Stimulated activated CD4-positive, alpha-beta T cell treated with anti-CD3 and anti-CD28 coated beads, Interleukin-12 subunit alpha, Interleukin-12 subunit beta, amount 100 ng/mL, for 48 hours (primary cell): ENCODE results near the gene LMO7.

Experiments used
- DNase-seq, 3 donors: peaks; one replicate each; pipeline ENCODE4 v3.0.0-alpha.2; 2020; ENCODE audit warnings: low read depth in 2 of 3, low spot score in 1 of 3

Gene LMO7

DNA sequence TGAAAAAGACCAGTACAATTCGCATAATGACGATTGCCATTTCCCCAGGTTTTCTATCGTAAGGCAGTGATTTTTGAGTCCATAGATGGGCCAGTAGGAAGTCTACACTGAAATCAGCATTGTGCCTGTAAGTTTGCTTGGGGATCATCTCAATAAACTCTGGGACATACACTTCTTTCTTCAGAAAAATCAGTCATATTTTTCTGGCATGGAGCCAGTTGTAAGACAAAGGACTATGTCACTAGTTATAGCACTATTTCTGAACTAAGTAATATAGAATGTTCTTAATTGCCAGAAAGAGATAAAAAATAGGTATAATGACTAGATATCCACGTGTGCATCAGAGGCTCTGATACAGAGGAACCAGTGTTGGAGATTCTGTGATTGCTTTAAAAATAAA lies 243.5 kb downstream of the LMO7 start:
- no peak for DNase-seq

DNA sequence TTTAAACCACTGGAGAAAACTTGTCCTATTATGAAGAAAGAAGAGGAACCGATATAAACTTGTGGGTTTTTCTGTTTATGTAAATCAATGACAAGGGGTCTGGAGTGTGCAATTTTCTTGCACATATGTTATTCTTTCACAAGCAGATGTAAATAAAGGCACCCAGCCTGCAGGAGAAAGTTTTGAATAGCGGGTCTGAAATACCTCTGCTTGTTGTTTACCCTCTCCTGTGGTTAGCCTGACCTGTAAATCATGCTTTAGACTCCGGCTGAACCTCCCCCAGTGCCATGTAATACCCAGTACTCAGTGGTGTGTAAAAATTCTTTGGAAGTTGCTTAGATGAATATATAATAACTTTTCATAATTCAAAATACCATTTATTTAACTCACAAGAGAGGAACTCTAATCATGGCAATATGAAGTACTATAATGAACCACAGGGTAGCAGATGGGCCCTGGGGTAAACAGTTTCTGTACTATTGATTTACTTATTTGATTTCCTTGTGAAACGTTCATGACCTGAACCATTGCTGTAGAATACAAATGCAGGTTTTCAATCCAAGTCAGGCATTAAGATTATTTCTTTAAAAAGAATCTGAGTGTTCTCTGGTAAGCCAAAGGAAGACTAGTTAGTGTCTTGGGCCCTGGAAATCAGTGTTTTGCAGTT lies 245.1 kb downstream of the LMO7 start:
- DNase-seq: no peak

- DNase-seq: no peak
Measured at GRCh38 chr13:75882261-75882660, 246.1 kb downstream of the LMO7 start.

DNA sequence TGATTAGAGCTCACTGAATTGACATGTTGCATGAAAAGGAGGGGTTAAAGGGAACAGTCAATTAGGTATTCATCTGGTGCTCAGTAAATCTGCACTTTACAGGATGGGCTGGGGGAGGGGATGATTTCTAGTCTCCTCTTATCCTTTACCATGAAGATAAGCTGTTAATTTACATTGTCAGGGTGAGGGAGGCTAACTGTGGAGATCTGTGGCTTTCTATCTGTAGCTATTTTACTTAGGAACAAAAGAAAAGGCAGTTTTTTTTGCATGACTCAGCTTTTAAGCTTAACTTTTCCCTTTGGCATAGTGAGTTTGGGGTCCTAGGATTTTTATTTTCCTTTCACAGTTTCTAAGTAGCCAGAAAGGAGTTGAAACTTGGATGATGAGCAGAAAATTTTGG lies 253.3 kb downstream of the LMO7 start:
- no peak for DNase-seq

DNA sequence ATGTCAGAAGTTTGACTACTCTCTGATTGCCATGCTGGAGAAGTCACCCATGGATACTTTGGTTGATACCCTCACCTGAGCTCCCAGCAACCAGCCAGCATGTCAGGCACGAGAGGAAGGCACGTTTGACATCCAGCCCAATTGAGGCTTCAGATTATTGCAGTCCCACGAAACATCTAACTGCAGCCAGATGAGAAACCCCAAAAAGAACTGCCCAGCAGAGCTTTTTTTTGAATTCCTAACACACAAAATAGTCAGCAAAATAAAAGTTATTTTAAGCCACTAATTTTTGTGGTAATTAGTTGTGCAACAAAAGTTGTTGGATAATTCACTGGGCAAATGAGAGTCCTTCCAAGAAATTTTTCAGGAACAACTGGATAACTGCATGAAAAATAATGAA lies 259.0 kb downstream of the LMO7 start:
- DNase-seq: no peak

DNA sequence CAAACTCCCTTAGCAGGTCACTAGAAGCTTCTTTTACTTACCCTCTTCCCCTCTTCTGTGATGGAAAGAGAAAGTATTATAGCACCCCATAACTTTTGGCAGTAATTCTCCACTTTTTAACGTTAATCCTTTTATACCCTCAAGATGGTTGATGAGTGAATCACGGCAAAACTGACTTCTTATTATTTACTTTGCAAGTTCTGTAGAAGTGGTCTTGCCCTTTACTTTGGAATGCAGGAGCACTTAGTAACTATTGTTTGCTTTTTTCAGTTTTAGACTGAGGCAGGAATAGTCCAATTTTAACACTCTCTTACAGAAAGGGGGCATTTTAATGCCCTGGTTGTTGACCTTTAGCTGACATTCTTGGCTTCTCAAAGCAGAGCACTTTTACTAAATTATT lies 260.1 kb downstream of the LMO7 start:
- DNase-seq: no peak

GRCh38 chr13:75897386-75897785 lies 261.3 kb downstream of the LMO7 start:
- no peak for DNase-seq

DNA sequence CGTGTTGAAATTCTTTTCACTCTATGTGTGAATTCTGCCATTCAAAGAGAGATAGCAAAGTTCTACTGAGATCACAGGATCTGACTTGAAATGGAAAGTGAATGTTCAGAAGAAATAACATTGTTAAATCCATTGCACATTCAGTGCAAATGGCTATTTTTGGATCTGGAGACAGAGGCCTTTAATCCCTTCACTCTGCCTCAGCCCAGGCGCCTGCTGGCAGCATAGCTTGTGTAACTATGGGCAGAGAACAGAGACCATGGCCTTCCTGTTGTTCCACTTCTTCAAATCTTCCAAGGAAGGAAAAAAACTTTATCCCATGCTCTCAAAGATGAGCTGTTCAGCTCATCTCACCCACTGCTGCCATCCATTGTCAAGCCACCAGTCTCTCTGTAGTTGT lies 265.4 kb downstream of the LMO7 start:
- no peak for DNase-seq

DNA sequence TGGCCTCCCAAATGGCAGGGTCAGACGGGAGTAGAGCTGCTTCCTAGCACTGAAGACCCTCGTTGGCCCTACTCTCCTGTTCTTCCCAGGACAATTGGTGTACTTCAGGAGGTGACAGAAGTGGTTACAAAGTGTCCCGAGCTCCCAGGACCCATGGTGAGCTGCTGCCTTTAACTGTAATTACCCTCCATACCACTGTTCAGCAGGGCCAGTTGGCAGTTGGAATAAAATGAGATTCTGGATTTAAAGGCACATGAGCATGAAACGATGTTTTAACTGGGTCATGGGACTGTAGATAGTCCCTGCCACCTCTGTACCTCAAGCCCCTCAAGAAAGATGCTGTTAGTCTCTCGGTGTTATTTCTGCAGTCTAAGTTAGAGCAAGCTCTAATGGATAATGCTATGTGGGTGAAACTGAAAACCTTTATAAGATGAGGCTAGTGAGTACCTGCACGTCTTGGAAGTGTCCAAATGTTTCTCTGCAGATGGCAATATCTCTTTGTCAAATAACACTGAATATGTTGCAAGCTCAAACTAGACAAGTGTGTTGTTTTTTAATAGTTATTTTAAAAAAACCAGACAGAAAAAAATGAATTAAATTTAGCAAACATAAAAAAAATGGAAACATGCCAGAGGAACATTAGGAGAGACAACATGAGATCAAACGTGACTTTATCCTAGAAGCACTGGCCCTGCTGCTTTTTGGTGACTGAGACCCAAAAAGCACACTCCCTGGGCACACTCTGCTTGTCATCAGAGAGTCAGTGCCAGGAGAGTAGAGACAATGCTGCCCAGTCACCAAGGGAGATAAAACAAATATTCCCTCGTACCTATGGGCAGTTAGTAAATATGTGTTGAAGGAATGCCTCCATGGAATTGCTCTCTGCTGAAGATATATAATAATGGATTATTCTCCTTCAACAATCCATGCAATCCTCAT lies 266.3 kb downstream of the LMO7 start:
- no peak for DNase-seq

DNA sequence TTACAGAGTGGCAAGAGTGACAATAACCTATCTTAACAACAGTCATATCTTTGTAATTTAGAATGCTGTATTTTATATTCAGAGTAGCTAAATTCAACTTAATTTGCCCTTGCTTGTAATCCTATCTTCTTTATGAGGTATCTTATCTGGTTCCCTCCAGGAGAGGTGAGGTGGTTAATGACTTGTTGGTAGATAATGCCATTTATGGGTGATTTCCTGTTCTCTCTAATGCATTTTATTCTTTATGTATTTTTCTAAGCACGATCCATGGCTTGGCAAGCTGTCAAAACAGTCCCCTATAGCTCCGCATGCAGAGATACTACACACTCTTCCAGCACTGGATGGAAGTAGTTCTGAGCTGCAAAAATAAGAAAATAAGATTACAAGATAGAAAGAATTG lies 267.9 kb downstream of the LMO7 start:
- no peak for DNase-seq

- DNase-seq: no peak
Measured at GRCh38 chr13:75906315-75906714, 270.2 kb downstream of the LMO7 start.

GRCh38 chr13:75907044-75907443 lies 270.9 kb downstream of the LMO7 start:
- no peak for DNase-seq

DNA sequence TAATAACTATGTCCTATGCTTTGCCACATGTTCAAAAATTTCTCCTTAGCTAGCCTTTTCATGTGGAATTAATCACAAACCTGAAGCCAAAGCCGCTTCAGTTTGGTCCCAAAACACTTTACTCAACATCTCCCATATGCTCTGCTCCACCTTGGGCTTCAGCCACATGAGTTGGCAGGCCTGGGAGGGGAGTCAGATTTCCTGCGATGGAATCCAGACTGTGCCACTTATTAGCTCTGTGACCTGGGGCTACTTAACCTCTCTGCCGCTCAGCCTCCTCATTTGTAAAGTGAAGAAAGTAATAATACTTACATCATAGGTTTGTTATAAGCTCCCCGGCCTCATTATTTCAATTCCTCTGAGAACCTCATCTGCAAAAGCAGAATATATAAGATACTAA lies 272.0 kb downstream of the LMO7 start:
- no peak for DNase-seq
